GM12892 (cell line): Measurements from ENCODE around the gene LCN15.

Source experiments
- POLR2A ChIP-seq: IDR thresholded peaks from 2 replicates; pipeline ENCODE4 v1.6.1; 2011; ENCODE audit warnings: low read depth, low read length, control low read depth
- POLR2AphosphoS5 ChIP-seq: IDR thresholded peaks from 2 replicates; pipeline ENCODE4 v1.6.1; 2011; ENCODE audit warnings: low read depth, low read length, control low read depth
- TAF1 ChIP-seq: IDR thresholded peaks from 2 replicates; pipeline ENCODE4 v1.6.1; 2011; ENCODE audit warnings: low read depth, mild to moderate bottlenecking, control low read depth, low read length, borderline replicate concordance

DNA sequence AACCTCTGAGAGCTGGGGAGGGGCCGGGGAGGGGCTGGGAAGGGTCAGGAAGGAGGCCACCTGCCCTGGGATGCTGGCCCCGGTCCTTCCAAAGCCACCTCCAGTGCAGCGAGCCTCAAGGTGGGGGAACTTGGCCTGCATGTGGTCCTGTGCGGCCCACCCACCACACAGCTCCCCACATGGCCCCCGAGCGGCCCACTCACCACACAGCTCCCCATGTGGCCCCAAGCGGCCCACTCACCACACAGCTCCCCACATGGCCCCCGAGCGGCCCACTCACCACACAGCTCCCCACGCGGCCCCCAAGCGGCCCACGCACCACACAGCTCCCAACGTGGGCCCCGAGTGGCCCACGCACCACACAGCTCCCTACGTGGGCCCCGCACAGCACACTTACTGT, 19.5 kb downstream of the LCN15 start:
- no peak for TF ChIP-seq POLR2A
- no peak for TF ChIP-seq POLR2AphosphoS5
- TF ChIP-seq TAF1 = no peak
